ENCODE results near the gene CSMD2. TPM values are rescaled to one million over a fixed set of nuclear protein-coding genes. Genes with fewer than 3 reads are reported as not detected.

CSMD2 gene
- total RNA-seq, 5 donors from 2014 or later (not counting 1 experiment from before 2014, with no cell fraction given): 0.03 TPM; not detected in 4

- Mint-ChIP-seq H3K27ac (no peak overlapping the region), H3K4me3 (no peak overlapping the region), H3K4me1 (no peaks in the 10 kb centered on the region), H3K36me3 (no peaks in the 10 kb centered on the region), H3K27me3 (peaks cover 39 to 40% of the 10 kb centered on the region in 2 donors), H3K9me3 (peaks cover 0 to 8% (median 0%) of the 10 kb centered on the region in 3 donors)
- 92% methylated on average over 2 of the region's 6 CpGs for WGBS (ENCODE audit: insufficient coverage)
- Histone ChIP-seq H3K27me3 (replicated peaks in 1 of 2; ENCODE audit: control insufficient read depth in 2 of 2, extremely low read depth in 1 of 2, insufficient read depth in 2 of 2, low read length in 1 of 2) (peaks cover 0 to 14% of the 10 kb centered on the region in 2 experiments), H3K36me3 (ENCODE audit: control insufficient read depth in 2 of 2, extremely low read depth in 1 of 2, insufficient read depth in 1 of 2, low read length in 1 of 2) (no peaks in the 10 kb centered on the region), H3K9me3 (no peaks in the 10 kb centered on the region), H3K27ac (ENCODE audit: low read length) (no peak overlapping the region), H3K4me1 (ENCODE audit: control insufficient read depth in 1 of 2, extremely low read depth in 1 of 2, insufficient read depth in 2 of 2, low read length in 2 of 2) (no peaks in the 10 kb centered on the region), H3K4me3 (ENCODE audit: control insufficient read depth in 1 of 2, extremely low read depth in 1 of 2, low read length in 1 of 2) (no peak overlapping the region)
- DNase-seq: no peak
- POLR2A ChIA-PET: no interaction called here
- CTCF ChIA-PET: no interaction called here
- ATAC-seq (replicated peaks in 1 of 4): no peak
Measured at GRCh38 chr1:33824321-33824720, 340.7 kb downstream of the CSMD2 start.

GRCh38 chr1:33823830-33824229 is 341.2 kb downstream of the CSMD2 start:
- Histone ChIP-seq H3K27me3 (replicated peaks in 1 of 2; ENCODE audit: control insufficient read depth in 2 of 2, extremely low read depth in 1 of 2, insufficient read depth in 2 of 2, low read length in 1 of 2) (peaks cover 0 to 14% of the 10 kb centered on the region in 2 experiments), H3K9me3 (no peaks in the 10 kb centered on the region), H3K4me1 (ENCODE audit: control insufficient read depth in 1 of 2, extremely low read depth in 1 of 2, insufficient read depth in 2 of 2, low read length in 2 of 2) (no peaks in the 10 kb centered on the region), H3K36me3 (ENCODE audit: control insufficient read depth in 2 of 2, extremely low read depth in 1 of 2, insufficient read depth in 1 of 2, low read length in 1 of 2) (no peaks in the 10 kb centered on the region), H3K27ac (ENCODE audit: low read length) (no peak overlapping the region), H3K4me3 (ENCODE audit: control insufficient read depth in 1 of 2, extremely low read depth in 1 of 2, low read length in 1 of 2) (no peak overlapping the region)
- Mint-ChIP-seq H3K4me1 (no peaks in the 10 kb centered on the region), H3K4me3 (no peak overlapping the region), H3K9me3 (peaks cover 0 to 5% (median 0%) of the 10 kb centered on the region in 3 donors), H3K27ac (no peak overlapping the region), H3K27me3 (peaks cover 36 to 39% of the 10 kb centered on the region in 2 donors), H3K36me3 (no peaks in the 10 kb centered on the region)
- ChIA-PET CTCF (no interaction called here), POLR2A (no interaction called here)
- no peak for DNase-seq
- no peak for ATAC-seq (replicated peaks in 1 of 4)
- WGBS (ENCODE audit: insufficient coverage): no CpG with 5 or more reads among the region's 1 CpG

- Histone ChIP-seq H3K27me3 (replicated peaks in 1 of 2; ENCODE audit: control insufficient read depth in 2 of 2, extremely low read depth in 1 of 2, insufficient read depth in 2 of 2, low read length in 1 of 2) (peaks cover 0 to 13% of the 10 kb centered on the region in 2 experiments), H3K36me3 (ENCODE audit: control insufficient read depth in 2 of 2, extremely low read depth in 1 of 2, insufficient read depth in 1 of 2, low read length in 1 of 2) (no peaks in the 10 kb centered on the region), H3K9me3 (no peaks in the 10 kb centered on the region), H3K4me3 (ENCODE audit: control insufficient read depth in 1 of 2, extremely low read depth in 1 of 2, low read length in 1 of 2) (no peak overlapping the region), H3K27ac (ENCODE audit: low read length) (no peak overlapping the region), H3K4me1 (ENCODE audit: control insufficient read depth in 1 of 2, extremely low read depth in 1 of 2, insufficient read depth in 2 of 2, low read length in 2 of 2) (no peaks in the 10 kb centered on the region)
- no peaks in the 10 kb centered on the region for H3K36me3 Mint-ChIP-seq
- no peak for DNase-seq
- no peak for ATAC-seq (replicated peaks in 1 of 4)
- no peak overlapping the region for H3K27ac Mint-ChIP-seq
- no CpG with 5 or more reads among the region's 2 CpGs for WGBS (ENCODE audit: insufficient coverage)
- CTCF ChIA-PET: no interaction called here
- no peaks in the 10 kb centered on the region for H3K4me1 Mint-ChIP-seq
- no peak overlapping the region for H3K4me3 Mint-ChIP-seq
- H3K9me3 Mint-ChIP-seq: peaks cover 0 to 4% (median 0%) of the 10 kb centered on the region in 3 donors
- POLR2A ChIA-PET: no interaction called here
- H3K27me3 Mint-ChIP-seq: peaks cover 32 to 35% of the 10 kb centered on the region in 2 donors
Measured at GRCh38 chr1:33823401-33823800, 341.6 kb downstream of the CSMD2 start.

DNA sequence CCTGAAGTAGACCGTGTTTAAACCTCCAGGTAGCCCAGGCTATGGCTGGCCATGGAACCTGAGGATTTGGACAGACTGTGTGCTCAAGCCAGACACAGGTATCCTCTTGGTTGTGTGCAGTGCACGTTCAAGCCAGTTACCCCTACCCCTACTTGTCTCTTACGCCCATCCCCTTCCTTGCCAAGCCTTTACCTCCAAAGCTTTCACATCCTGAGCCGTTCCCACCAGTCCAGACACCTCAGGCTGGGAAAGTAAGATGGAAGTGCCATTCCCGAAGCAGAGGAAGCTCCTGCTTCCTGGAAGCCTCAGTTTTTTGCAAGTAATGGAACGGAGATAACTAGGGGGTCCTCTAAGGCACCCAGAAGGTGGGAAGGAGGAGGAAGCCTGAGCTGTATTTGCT is 342.6 kb downstream of the CSMD2 start:
- ChIA-PET POLR2A (no interaction called here), CTCF (no interaction called here)
- Histone ChIP-seq H3K9me3 (no peaks in the 10 kb centered on the region), H3K27ac (ENCODE audit: low read length) (no peak overlapping the region), H3K36me3 (ENCODE audit: control insufficient read depth in 2 of 2, extremely low read depth in 1 of 2, insufficient read depth in 1 of 2, low read length in 1 of 2) (no peaks in the 10 kb centered on the region), H3K27me3 (replicated peaks in 1 of 2; ENCODE audit: control insufficient read depth in 2 of 2, extremely low read depth in 1 of 2, insufficient read depth in 2 of 2, low read length in 1 of 2) (peaks cover 0 to 10% of the 10 kb centered on the region in 2 experiments), H3K4me3 (ENCODE audit: control insufficient read depth in 1 of 2, extremely low read depth in 1 of 2, low read length in 1 of 2) (no peak overlapping the region), H3K4me1 (ENCODE audit: control insufficient read depth in 1 of 2, extremely low read depth in 1 of 2, insufficient read depth in 2 of 2, low read length in 2 of 2) (no peaks in the 10 kb centered on the region)
- Mint-ChIP-seq H3K9me3 (peaks cover 0 to 4% (median 0%) of the 10 kb centered on the region in 3 donors), H3K27ac (no peak overlapping the region), H3K4me3 (no peak overlapping the region), H3K36me3 (no peaks in the 10 kb centered on the region), H3K27me3 (peaks cover 31 to 32% of the 10 kb centered on the region in 2 donors), H3K4me1 (no peaks in the 10 kb centered on the region)
- WGBS (ENCODE audit: insufficient coverage): 20% methylated on average over 2 of the region's 6 CpGs
- no peak for DNase-seq
- ATAC-seq (replicated peaks in 1 of 4): no peak

DNA sequence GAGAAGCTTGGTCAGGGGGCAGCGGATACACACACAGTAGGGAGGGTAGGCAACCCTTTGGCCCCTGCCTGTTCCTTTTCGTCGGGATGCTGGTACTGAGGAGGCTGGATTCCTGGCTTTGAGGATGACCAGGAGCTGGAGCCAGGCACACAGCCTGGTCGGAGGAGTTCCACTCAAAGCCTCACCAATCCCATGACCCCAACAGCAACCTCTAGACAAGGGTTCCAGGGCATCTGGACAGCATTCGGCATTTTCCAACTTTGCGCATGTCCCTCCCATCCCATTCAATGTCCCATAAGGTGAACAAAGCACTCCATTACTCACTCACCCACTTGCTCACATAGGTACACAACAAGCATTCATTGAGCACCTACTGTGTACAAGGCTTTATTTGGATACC is 343.7 kb downstream of the CSMD2 start:
- Mint-ChIP-seq H3K27me3 (peaks cover 25 to 26% of the 10 kb centered on the region in 2 donors), H3K27ac (no peak overlapping the region), H3K9me3 (peaks cover 0 to 4% (median 0%) of the 10 kb centered on the region in 3 donors), H3K36me3 (no peaks in the 10 kb centered on the region), H3K4me3 (no peak overlapping the region), H3K4me1 (no peaks in the 10 kb centered on the region)
- DNase-seq (no peak), ATAC-seq (replicated peaks in 1 of 4) (no peak)
- H3K27ac ChIP-seq (ENCODE audit: low read length): no peak overlapping the region
- POLR2A ChIA-PET: no interaction called here
- H3K9me3 ChIP-seq: no peaks in the 10 kb centered on the region
- 95% methylated on average over 3 of the region's 6 CpGs for WGBS (ENCODE audit: insufficient coverage)
- no peak overlapping the region for H3K4me3 ChIP-seq (ENCODE audit: control insufficient read depth in 1 of 2, extremely low read depth in 1 of 2, low read length in 1 of 2)
- H3K4me1 ChIP-seq (ENCODE audit: control insufficient read depth in 1 of 2, extremely low read depth in 1 of 2, insufficient read depth in 2 of 2, low read length in 2 of 2): no peaks in the 10 kb centered on the region
- no peaks in the 10 kb centered on the region for H3K36me3 ChIP-seq (ENCODE audit: control insufficient read depth in 2 of 2, extremely low read depth in 1 of 2, insufficient read depth in 1 of 2, low read length in 1 of 2)
- peaks cover 0 to 9% of the 10 kb centered on the region in 2 experiments for H3K27me3 ChIP-seq (replicated peaks in 1 of 2; ENCODE audit: control insufficient read depth in 2 of 2, extremely low read depth in 1 of 2, insufficient read depth in 2 of 2, low read length in 1 of 2)
- CTCF ChIA-PET: no interaction called here

DNA sequence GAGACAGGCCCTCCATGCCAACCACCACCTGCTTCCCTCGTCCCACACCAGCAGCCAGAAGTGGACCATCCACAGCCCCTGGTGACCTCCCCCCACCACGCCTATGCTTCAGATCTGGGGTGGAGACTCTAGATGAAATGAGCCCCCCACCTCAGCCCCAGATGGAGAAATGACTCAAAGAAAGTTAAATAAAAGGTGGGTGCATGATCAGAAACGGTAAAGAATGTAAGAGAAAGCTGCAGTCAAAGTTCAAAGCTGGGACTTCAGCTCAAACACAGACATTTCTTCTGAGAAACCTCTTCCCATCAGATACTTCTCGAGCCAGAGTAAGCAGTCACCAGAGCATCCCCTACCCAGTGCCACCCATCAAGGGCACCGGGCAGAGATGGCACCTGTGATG is 344.2 kb downstream of the CSMD2 start:
- no peak overlapping the region for H3K27ac ChIP-seq (ENCODE audit: low read length)
- no peaks in the 10 kb centered on the region for H3K9me3 ChIP-seq
- H3K27me3 ChIP-seq (replicated peaks in 1 of 2; ENCODE audit: control insufficient read depth in 2 of 2, extremely low read depth in 1 of 2, insufficient read depth in 2 of 2, low read length in 1 of 2): peaks cover 0 to 7% of the 10 kb centered on the region in 2 experiments
- no peak overlapping the region for H3K4me3 Mint-ChIP-seq
- 60% methylated on average over 1 of the region's 5 CpGs for WGBS (ENCODE audit: insufficient coverage)
- H3K36me3 Mint-ChIP-seq: no peaks in the 10 kb centered on the region
- ChIA-PET CTCF (no interaction called here), POLR2A (no interaction called here)
- H3K4me1 Mint-ChIP-seq: no peaks in the 10 kb centered on the region
- no peak for ATAC-seq (replicated peaks in 1 of 4)
- H3K27ac Mint-ChIP-seq: no peak overlapping the region
- peaks cover 0 to 4% (median 0%) of the 10 kb centered on the region in 3 donors for H3K9me3 Mint-ChIP-seq
- no peak overlapping the region for H3K4me3 ChIP-seq (ENCODE audit: control insufficient read depth in 1 of 2, extremely low read depth in 1 of 2, low read length in 1 of 2)
- DNase-seq: no peak
- H3K4me1 ChIP-seq (ENCODE audit: control insufficient read depth in 1 of 2, extremely low read depth in 1 of 2, insufficient read depth in 2 of 2, low read length in 2 of 2): no peaks in the 10 kb centered on the region
- peaks cover 25% of the 10 kb centered on the region in 2 donors for H3K27me3 Mint-ChIP-seq
- H3K36me3 ChIP-seq (ENCODE audit: control insufficient read depth in 2 of 2, extremely low read depth in 1 of 2, insufficient read depth in 1 of 2, low read length in 1 of 2): no peaks in the 10 kb centered on the region

DNA sequence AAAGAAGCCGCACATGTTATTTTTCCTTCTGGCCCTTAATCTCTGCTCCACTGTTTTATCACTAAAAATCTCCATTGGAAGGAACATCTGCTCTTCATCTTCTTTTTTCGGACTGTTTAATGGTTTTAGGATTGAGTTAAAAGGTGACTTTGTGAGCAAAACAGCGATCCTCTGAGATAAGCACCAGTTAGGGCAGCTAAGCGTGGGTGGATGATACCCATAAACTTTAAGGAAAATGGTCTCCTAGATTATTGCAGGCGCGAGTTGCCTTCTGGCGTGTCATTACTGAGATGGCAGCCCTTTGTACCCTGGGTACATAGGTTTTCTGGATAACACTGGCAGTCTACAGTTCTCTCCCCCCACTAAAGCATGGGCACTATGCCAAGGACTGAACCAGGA is 345.1 kb downstream of the CSMD2 start:
- Mint-ChIP-seq H3K27me3 (peaks cover 22 to 25% of the 10 kb centered on the region in 2 donors), H3K9me3 (peaks cover 0 to 1% (median 0%) of the 10 kb centered on the region in 3 donors), H3K36me3 (no peaks in the 10 kb centered on the region), H3K27ac (no peak overlapping the region), H3K4me1 (no peaks in the 10 kb centered on the region), H3K4me3 (no peak overlapping the region)
- 57% methylated on average over 3 of the region's 7 CpGs for WGBS (ENCODE audit: insufficient coverage)
- Histone ChIP-seq H3K9me3 (no peaks in the 10 kb centered on the region), H3K4me3 (ENCODE audit: control insufficient read depth in 1 of 2, extremely low read depth in 1 of 2, low read length in 1 of 2) (no peak overlapping the region), H3K4me1 (ENCODE audit: control insufficient read depth in 1 of 2, extremely low read depth in 1 of 2, insufficient read depth in 2 of 2, low read length in 2 of 2) (no peaks in the 10 kb centered on the region), H3K27me3 (replicated peaks in 1 of 2; ENCODE audit: control insufficient read depth in 2 of 2, extremely low read depth in 1 of 2, insufficient read depth in 2 of 2, low read length in 1 of 2) (peaks cover 0 to 7% of the 10 kb centered on the region in 2 experiments), H3K36me3 (ENCODE audit: control insufficient read depth in 2 of 2, extremely low read depth in 1 of 2, insufficient read depth in 1 of 2, low read length in 1 of 2) (no peaks in the 10 kb centered on the region), H3K27ac (ENCODE audit: low read length) (no peak overlapping the region)
- no peak for DNase-seq
- POLR2A ChIA-PET: no interaction called here
- CTCF ChIA-PET: no interaction called here
- ATAC-seq (replicated peaks in 1 of 4): no peak
